MV-4-11 (cell line): ENCODE measurements around the gene CADM4.

Experiments used
- DNase-seq: peaks from one replicate; lab custom pipeline; 2025; lab: John Stamatoyannopoulos, UW

CADM4 gene

DNA sequence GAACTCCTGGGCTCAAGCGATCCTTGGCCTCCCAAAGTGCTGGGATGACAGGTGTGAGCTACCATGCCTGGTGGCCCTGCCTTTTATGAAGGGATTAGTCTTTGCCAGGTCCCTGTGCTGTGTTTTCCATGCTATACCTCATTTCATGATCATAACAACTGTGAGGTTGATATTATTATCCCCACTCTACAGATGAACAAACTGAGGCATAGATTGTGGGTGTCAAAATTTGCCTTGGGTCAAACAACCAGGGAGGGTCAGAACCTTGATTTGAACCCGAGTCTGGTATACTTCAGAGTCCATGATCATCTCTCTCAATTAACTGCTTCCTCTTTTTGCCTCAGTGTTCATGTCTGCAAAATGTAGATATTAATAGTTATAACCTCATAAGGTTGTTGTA lies 57.2 kb downstream of the CADM4 start:
- peak; percentile 23 for DNase-seq

DNA sequence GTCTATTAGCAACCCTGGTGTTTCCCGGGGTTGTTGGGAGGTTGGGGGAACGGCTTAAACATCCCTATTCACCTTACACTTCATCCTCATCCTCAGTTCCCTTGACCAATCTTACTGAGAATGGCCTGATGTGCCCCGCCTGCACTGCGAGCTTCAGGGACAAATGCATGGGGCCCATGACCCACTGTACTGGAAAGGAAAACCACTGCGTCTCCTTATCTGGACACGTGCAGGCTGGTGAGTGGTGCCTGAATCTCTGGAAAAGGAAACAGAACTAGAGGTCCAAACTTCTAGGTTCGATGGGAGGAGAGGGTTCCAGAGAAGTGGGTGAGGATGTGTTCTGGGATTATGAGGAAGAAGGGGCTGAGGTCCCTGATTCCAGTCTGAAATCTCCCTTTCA lies 58.2 kb downstream of the CADM4 start:
- no peak for DNase-seq

DNA sequence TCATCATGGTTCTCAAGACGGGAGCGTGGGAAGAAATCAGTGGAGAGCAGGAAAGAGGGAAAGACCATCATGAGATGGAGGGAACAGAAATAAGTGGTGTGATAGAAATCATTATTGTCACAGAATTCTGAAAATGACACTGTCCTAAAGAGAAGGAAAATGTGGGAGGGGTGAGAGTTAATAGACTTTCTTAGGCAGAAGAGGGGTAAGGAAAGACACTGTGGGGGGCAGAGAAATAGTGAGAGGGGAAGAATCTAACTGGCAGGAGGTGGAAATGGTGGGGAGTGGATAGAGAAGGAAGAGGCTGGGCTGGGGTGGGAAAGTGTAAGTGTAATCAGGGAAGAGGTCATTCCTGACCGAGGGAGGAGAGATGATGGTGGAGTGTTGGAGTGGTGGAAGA lies 60.9 kb downstream of the CADM4 start:
- DNase-seq: no peak

DNA sequence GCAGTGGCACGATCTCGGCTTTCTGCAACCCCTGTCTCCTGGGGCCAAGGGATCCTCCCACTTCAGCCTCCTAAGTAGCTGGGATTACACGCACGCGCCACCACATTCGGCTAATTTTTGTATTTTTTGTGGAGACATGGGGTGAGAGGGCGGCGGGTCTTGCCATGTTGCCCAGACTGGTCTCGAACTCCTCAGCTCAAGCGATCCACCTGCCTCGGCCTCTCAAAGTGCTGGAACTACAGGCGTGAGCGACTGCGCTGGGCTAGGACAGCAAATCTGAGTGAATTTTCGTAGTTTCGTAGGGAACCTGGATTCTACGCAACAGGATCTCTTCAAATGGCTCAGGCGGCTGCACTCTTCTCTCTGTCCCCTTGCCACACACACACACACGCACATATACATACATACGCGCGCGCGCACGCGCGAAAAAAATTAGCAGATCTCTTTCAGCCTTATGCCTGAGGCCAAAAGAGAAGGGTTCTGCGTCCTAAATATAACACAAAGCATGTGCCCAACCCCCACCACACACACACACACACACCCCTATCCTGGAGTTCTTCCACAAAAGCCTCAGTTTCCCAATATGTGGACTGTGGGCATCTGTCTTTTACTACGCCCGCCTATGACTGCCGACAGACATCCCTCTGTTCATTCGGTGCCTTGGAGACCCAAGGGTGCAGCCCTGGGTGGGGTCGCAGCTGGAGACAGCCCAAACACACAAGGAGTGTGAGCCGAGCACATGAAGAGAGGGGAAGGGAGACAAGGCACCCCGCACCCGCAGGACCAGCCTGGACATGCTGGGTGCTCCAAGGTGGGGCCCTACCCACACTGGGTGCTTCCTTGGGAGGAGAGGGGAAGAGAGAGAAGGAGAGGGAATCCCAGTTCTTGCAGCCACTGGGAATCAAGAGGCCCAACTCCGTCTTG lies 63.4 kb downstream of the CADM4 start:
- DNase-seq: peak; percentile 84

DNA sequence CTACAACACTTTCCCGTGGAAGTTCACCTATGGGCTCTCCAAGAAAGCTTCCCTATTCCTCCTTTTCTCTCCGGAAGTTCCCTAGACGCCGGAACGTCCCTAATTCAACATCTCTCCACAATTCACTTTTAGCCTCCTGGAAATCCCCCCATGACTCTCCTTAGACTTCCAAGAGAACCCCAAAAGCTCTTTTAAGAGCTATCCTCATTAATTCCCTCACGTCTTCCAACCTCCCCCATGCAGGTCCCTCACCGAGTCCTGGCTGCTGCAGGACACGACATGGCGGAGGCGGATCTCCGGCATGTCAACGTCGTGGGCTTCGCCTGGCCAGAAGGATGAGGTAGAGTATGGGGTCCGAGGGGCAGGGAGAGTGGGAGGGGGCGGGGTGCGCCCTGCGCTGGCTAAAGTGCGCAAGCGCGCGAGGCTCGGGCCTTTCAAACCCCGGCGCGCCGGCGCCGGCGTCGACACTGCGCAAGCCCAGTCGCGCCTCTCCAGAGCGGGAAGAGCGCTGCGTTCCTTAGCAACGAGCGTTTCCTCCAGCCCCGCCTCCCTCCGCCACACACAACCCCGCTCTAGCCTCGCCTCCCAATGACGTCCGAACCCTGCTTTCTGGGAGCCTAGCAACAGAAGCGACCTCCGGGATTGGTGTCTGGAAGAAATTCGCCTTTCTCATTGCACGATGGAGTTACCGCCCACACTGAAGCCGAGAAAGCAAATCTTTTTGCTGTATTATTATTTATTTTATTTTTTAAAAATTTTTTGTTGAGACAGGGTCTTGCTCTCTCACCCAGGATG lies 64.3 kb downstream of the CADM4 start, which contains the start of the genes PINLYP and XRCC1:
PINLYP (plus strand) TSS at position 646 of the 795 bp plus-strand sequence. CDS start 1,391 bp downstream, outside the sequence.
XRCC1 (minus strand) TSS at position 372 of the 795 bp plus-strand sequence; CDS start at position 303, 69 bp downstream.
- peak; percentile 100 for DNase-seq

DNA sequence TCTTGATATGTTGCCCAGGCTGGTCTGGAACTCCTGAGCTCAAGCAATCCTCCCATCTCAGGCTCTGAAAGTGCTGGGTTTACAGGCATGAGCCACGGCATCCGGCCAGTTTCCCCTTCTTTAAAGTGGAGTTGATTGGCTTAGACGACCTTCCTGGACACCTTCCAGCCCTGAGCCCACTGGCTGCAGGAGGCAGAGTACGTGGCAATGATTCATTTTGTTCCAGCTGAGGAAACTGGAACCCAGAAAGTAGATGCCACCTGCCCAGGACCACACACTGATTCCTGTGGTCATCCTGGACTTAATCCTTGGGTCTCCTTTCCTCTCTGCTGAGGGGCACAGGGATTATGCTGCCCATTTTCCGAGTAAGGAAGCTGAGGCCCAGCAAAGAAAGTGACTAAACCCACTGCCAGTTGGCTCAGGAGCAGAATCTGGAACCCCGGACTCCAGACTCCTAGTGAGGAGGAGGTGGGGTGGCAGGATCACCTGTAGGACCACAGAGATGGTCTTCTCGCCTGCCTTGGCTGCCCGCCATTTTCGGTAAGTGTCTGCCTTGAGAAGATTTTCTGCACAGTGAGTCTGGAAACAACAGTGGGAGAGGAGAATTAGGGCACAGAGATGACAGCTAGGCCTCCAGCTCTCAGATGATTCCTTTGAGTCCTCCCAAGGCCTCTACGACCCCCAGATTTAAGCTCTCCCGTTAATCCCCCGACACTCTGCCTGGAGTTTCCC lies 65.1 kb downstream of the CADM4 start:
- no peak for DNase-seq
